H4 (cell line): ENCODE measurements around the gene PDLIM3. TPM values are rescaled to one million over a fixed set of nuclear protein-coding genes. Genes with fewer than 3 reads are reported as not detected.
"Not testable (repeated sequence)": the region's sequence is repeated elsewhere in the genome, so short reads cannot be mapped to it uniquely, and the experiment has no call there.

Experiments used
- DNase-seq: peaks from one replicate; pipeline ENCODE4 v3.0.0-alpha.2; 2015; ENCODE audit warnings: low spot score
- total RNA-seq: library from RNA; depleted of rRNA; stranded (reverse); fragments of >200 nt; shearing (Covaris generic); gene quantifications from 2 replicates; pipeline ENCODE4 v1.2.3, GENCODE V29; 2014

The PDLIM3 gene
- total RNA-seq, 1 experiment from 2014 or later: 16.2 TPM

GRCh38 chr4:185520119-185520518 lies 15.2 kb downstream of the PDLIM3 start:
- DNase-seq: no peak

- DNase-seq: no peak
Measured at GRCh38 chr4:185518494-185518893, 16.8 kb downstream of the PDLIM3 start.

- DNase-seq: no peak
Measured at GRCh38 chr4:185518069-185518468, 17.2 kb downstream of the PDLIM3 start.

- DNase-seq: no peak
Measured at GRCh38 chr4:185515248-185515647, 20.1 kb downstream of the PDLIM3 start.

- no peak for DNase-seq
Measured at GRCh38 chr4:185514182-185514697, 21.1 kb downstream of the PDLIM3 start.

- DNase-seq: no peak
Measured at GRCh38 chr4:185513489-185514181, 21.7 kb downstream of the PDLIM3 start.

- DNase-seq: no peak
Measured at GRCh38 chr4:185512516-185512915, 22.8 kb downstream of the PDLIM3 start.

GRCh38 chr4:185511243-185511642 lies 24.1 kb downstream of the PDLIM3 start:
- not testable (repeated sequence) for DNase-seq

GRCh38 chr4:185510806-185511205 lies 24.5 kb downstream of the PDLIM3 start:
- DNase-seq: no peak

- DNase-seq: no peak
Measured at GRCh38 chr4:185508181-185508580, 27.1 kb downstream of the PDLIM3 start.

GRCh38 chr4:185506422-185506821 lies 28.9 kb downstream of the PDLIM3 start:
- no peak for DNase-seq

GRCh38 chr4:185504098-185505047 lies 30.9 kb downstream of the PDLIM3 start:
- no peak for DNase-seq

- no peak for DNase-seq
Measured at GRCh38 chr4:185502386-185502785, 32.9 kb downstream of the PDLIM3 start.

- no peak for DNase-seq
Measured at GRCh38 chr4:185500576-185500975, 34.7 kb downstream of the PDLIM3 start.

- no peak for DNase-seq
Measured at GRCh38 chr4:185500035-185500434, 35.3 kb downstream of the PDLIM3 start.

- no peak for DNase-seq
Measured at GRCh38 chr4:185488650-185489049, 46.7 kb downstream of the PDLIM3 start.

- no peak for DNase-seq
Measured at GRCh38 chr4:185481401-185481800, 53.9 kb downstream of the PDLIM3 start.

GRCh38 chr4:185480016-185480732 lies 55.1 kb downstream of the PDLIM3 start:
- DNase-seq: no peak

GRCh38 chr4:185479507-185479971 lies 55.8 kb downstream of the PDLIM3 start:
- DNase-seq: no peak

- DNase-seq: no peak
Measured at GRCh38 chr4:185473247-185473646, 62.1 kb downstream of the PDLIM3 start.

GRCh38 chr4:185472103-185472542 lies 63.2 kb downstream of the PDLIM3 start:
- no peak for DNase-seq
